Natural killer cell (primary cell): ENCODE measurements around the gene CSAD. TPM values are rescaled to one million over a fixed set of nuclear protein-coding genes. Genes with fewer than 3 reads are reported as not detected.

ENCODE experiments used
- ATAC-seq, 3 donors: fragments of 150-1000 bp in 2 of 3; fragments of 200-7000 bp in 1 of 3; cut with Tn5 transposase; 1 replicate in 1 of 3; 2 replicates in 2 of 3; pipeline ENCODE4 v1.10.0; 2021; ENCODE audit warnings: mild to moderate bottlenecking in 2 of 3, moderate library complexity in 2 of 3
- DNase-seq, 2 donors: peaks; one replicate each; pipeline versions ENCODE4 v3.0.0 to v3.0.0-alpha.2; 2013 to 2021; ENCODE audit warnings: mixed read lengths in 1 of 2
- H3K27ac ChIP-seq: one replicate; pipeline ENCODE4 v1.5.1; 2013; ENCODE audit warnings: mild to moderate bottlenecking, low read length
- H3K27me3 ChIP-seq: one replicate; pipeline ENCODE4 v1.6.1; 2013; ENCODE audit warnings: low read length; ENCODE audit not compliant: control insufficient read depth, insufficient read depth
- H3K36me3 ChIP-seq: one replicate; pipeline ENCODE4 v1.6.1; 2013; ENCODE audit warnings: low read length; ENCODE audit not compliant: control insufficient read depth, insufficient read depth
- H3K4me1 ChIP-seq: one replicate; pipeline ENCODE4 v1.6.1; 2013; ENCODE audit warnings: low read length; ENCODE audit not compliant: control insufficient read depth, insufficient read depth
- H3K4me3 ChIP-seq: one replicate; pipeline ENCODE4 v1.5.1; 2013; ENCODE audit warnings: low read length
- H3K9me3 ChIP-seq: one replicate; pipeline ENCODE4 v1.6.1; 2013; ENCODE audit warnings: low read length; ENCODE audit not compliant: control insufficient read depth, insufficient read depth
- H3K27ac Mint-ChIP-seq, 2 donors: one replicate each; pipeline ENCODE4 v1.8.0; 2022; ENCODE audit warnings: mild to moderate bottlenecking in 2 of 2, mixed read lengths in 2 of 2, moderate library complexity in 1 of 2
- H3K27me3 Mint-ChIP-seq, 2 donors: one replicate each; pipeline ENCODE4 v1.8.0; 2022; ENCODE audit warnings: low read depth in 2 of 2, mixed read lengths in 2 of 2
- H3K36me3 Mint-ChIP-seq: one replicate; pipeline ENCODE4 v1.8.0; 2022; ENCODE audit warnings: mixed read lengths
- H3K4me1 Mint-ChIP-seq, 2 donors: one replicate each; pipeline ENCODE4 v1.8.0; 2022; ENCODE audit warnings: mixed read lengths in 2 of 2
- H3K4me3 Mint-ChIP-seq: one replicate; pipeline ENCODE4 v1.8.0; 2022; ENCODE audit warnings: mild to moderate bottlenecking, moderate library complexity, mixed read lengths
- H3K9me3 Mint-ChIP-seq, 2 donors: one replicate each; pipeline ENCODE4 v1.8.0; 2022; ENCODE audit warnings: mixed read lengths in 2 of 2
- CTCF ChIP-seq: fragments of 200-600 bp; IDR thresholded peaks from one replicate; pipeline ENCODE4 v1.8.0; 2022; ENCODE audit warnings: antibody characterized with exemption
- WGBS: methylation state at CpG from one replicate; pipeline ENCODE4 v1.1.7; 2013; ENCODE audit warnings: missing lambda C conversion rate; ENCODE audit not compliant: insufficient coverage; 5-methylcytosine and 5-hydroxymethylcytosine counted together
- intact Hi-C: fragments of 100-400 bp; cut with micrococcal nuclease; formaldehyde crosslinking; loops from one replicate; pipeline ENCODE4 v1.14.2; 2022
- total RNA-seq, 4 donors: library from RNA; stranded (reverse); fragments of 120-200 nt in 1 of 4; gene quantifications; one replicate each; pipeline versions ENCODE4 v1.2.3 to v1.2.4, GENCODE V29; 2013 to 2022

CSAD gene
- total RNA-seq, 3 donors from 2014 or later (not counting 1 experiment from before 2014, with no cell fraction given) = 50.8 to 54.4 (median 53.0) TPM

GRCh38 chr12:53214221-53214620, 33.5 kb upstream of the CSAD start:
- intact Hi-C loops = no loop called here
- no peak overlapping the region for H3K4me3 ChIP-seq
- Mint-ChIP-seq H3K27ac (peak overlapping the region in 1 of 2 donors; percentile 82), H3K27me3 (no peaks in the 10 kb centered on the region), H3K36me3 (no peaks in the 10 kb centered on the region), H3K4me3 (no peak overlapping the region), H3K9me3 (no peaks in the 10 kb centered on the region), H3K4me1 (peaks cover 58 to 78% of the 10 kb centered on the region in 2 donors)
- H3K36me3 ChIP-seq = peaks cover 42% of the 10 kb centered on the region
- no peak for TF ChIP-seq CTCF
- no peak for ATAC-seq
- WGBS = 91% methylated on average over 5 of the region's 5 CpGs
- peaks cover 63% of the 10 kb centered on the region for H3K4me1 ChIP-seq
- no peaks in the 10 kb centered on the region for H3K27me3 ChIP-seq
- no peaks in the 10 kb centered on the region for H3K9me3 ChIP-seq
- no peak overlapping the region for H3K27ac ChIP-seq
- DNase-seq = no peak

GRCh38 chr12:53213348-53213747, 32.6 kb upstream of the CSAD start:
- no peaks in the 10 kb centered on the region for H3K9me3 Mint-ChIP-seq
- DNase-seq (peak; percentile 84 to 90), ATAC-seq (peak; percentile 59 to 82 (median 71))
- peak; percentile 91 for TF ChIP-seq CTCF
- Histone ChIP-seq H3K27ac (no peak overlapping the region), H3K4me1 (peaks cover 63% of the 10 kb centered on the region), H3K9me3 (no peaks in the 10 kb centered on the region), H3K36me3 (peaks cover 42% of the 10 kb centered on the region), H3K4me3 (no peak overlapping the region), H3K27me3 (no peaks in the 10 kb centered on the region)
- H3K27me3 Mint-ChIP-seq = no peaks in the 10 kb centered on the region
- intact Hi-C loops = loop anchor here (1.0 to 2.0 kb wide), 3 partner anchors 38 to 107 kb away; partner anchors contain the start of gene AAAS
- WGBS = 20% methylated on average over 14 of the region's 14 CpGs
- peak overlapping the region; percentile 34 to 38 for H3K27ac Mint-ChIP-seq
- peaks cover 60 to 78% of the 10 kb centered on the region in 2 donors for H3K4me1 Mint-ChIP-seq
- H3K36me3 Mint-ChIP-seq = no peaks in the 10 kb centered on the region
- H3K4me3 Mint-ChIP-seq = no peak overlapping the region

GRCh38 chr12:53212931-53213330, 32.2 kb upstream of the CSAD start:
- no peaks in the 10 kb centered on the region for H3K36me3 Mint-ChIP-seq
- H3K4me3 ChIP-seq = no peak overlapping the region
- H3K9me3 ChIP-seq = no peaks in the 10 kb centered on the region
- no peak overlapping the region for H3K4me3 Mint-ChIP-seq
- peaks cover 63% of the 10 kb centered on the region for H3K4me1 ChIP-seq
- DNase-seq (no peak), ATAC-seq (no peak)
- peaks cover 60 to 78% of the 10 kb centered on the region in 2 donors for H3K4me1 Mint-ChIP-seq
- intact Hi-C loops = loop anchor here (1.0 to 2.0 kb wide), 3 partner anchors 38 to 108 kb away; partner anchors contain the start of gene AAAS
- H3K36me3 ChIP-seq = peaks cover 42% of the 10 kb centered on the region
- 61% methylated on average over 12 of the region's 12 CpGs for WGBS
- H3K27ac ChIP-seq = no peak overlapping the region
- peak overlapping the region; percentile 34 to 38 for H3K27ac Mint-ChIP-seq
- H3K9me3 Mint-ChIP-seq = no peaks in the 10 kb centered on the region
- no peaks in the 10 kb centered on the region for H3K27me3 ChIP-seq
- H3K27me3 Mint-ChIP-seq = no peaks in the 10 kb centered on the region
- no peak for TF ChIP-seq CTCF
